ENCODE measurements around the gene SLC6A16.
"Not testable (repeated sequence)": the region's sequence is repeated elsewhere in the genome, so short reads cannot be mapped to it uniquely, and the experiment has no call there.

SLC6A16 gene

GRCh38 chr19:49290517-49290916 is 34.5 kb downstream of the SLC6A16 start:
- Mint-ChIP-seq H3K36me3 (ENCODE audit: low read depth) (peaks cover 10% of the 10 kb centered on the region), H3K4me3 (no peak overlapping the region), H3K27me3 (ENCODE audit: low read depth, poor library complexity) (peaks cover 6% of the 10 kb centered on the region), H3K4me1 (peaks cover 12% of the 10 kb centered on the region), H3K27ac (no peak overlapping the region), H3K9me3 (peaks cover 15% of the 10 kb centered on the region)
- no peak for TF ChIP-seq CTCF (IDR thresholded peaks at IDR 0.05)
- no peak for DNase-seq

- not testable (repeated sequence) for H3K4me1 Mint-ChIP-seq, DNase-seq, H3K4me3 Mint-ChIP-seq, H3K27ac Mint-ChIP-seq
- Mint-ChIP-seq H3K9me3 (peaks cover 15% of the 10 kb centered on the region), H3K27me3 (ENCODE audit: low read depth, poor library complexity) (peaks cover 11% of the 10 kb centered on the region), H3K36me3 (ENCODE audit: low read depth) (peaks cover 10% of the 10 kb centered on the region)
Measured at GRCh38 chr19:49289286-49289685, 35.7 kb downstream of the SLC6A16 start.

- not testable (repeated sequence) for DNase-seq, H3K4me1 Mint-ChIP-seq, H3K4me3 Mint-ChIP-seq, H3K27ac Mint-ChIP-seq
- Mint-ChIP-seq H3K36me3 (ENCODE audit: low read depth) (peaks cover 10% of the 10 kb centered on the region), H3K27me3 (ENCODE audit: low read depth, poor library complexity) (peaks cover 11% of the 10 kb centered on the region), H3K9me3 (peaks cover 15% of the 10 kb centered on the region)
Measured at GRCh38 chr19:49288205-49288604, 36.8 kb downstream of the SLC6A16 start.

- TF ChIP-seq CTCF (IDR thresholded peaks at IDR 0.05), result no peak
- no peaks in the 10 kb centered on the region for H3K4me1 Mint-ChIP-seq
- H3K4me3 Mint-ChIP-seq, result no peak overlapping the region
- DNase-seq, result no peak
- H3K9me3 Mint-ChIP-seq, result peaks cover 15% of the 10 kb centered on the region
- H3K27me3 Mint-ChIP-seq (ENCODE audit: low read depth, poor library complexity), result peaks cover 11% of the 10 kb centered on the region
- H3K36me3 Mint-ChIP-seq (ENCODE audit: low read depth), result peaks cover 10% of the 10 kb centered on the region
- no peak overlapping the region for H3K27ac Mint-ChIP-seq
Measured at GRCh38 chr19:49287141-49287770, 37.7 kb downstream of the SLC6A16 start.

- Mint-ChIP-seq H3K36me3 (ENCODE audit: low read depth) (no peaks in the 10 kb centered on the region), H3K4me3 (no peak overlapping the region), H3K27ac (no peak overlapping the region), H3K27me3 (ENCODE audit: low read depth, poor library complexity) (peaks cover 12% of the 10 kb centered on the region), H3K9me3 (peaks cover 2% of the 10 kb centered on the region), H3K4me1 (no peaks in the 10 kb centered on the region)
- no peak for TF ChIP-seq CTCF (IDR thresholded peaks at IDR 0.05)
- no peak for DNase-seq
Measured at GRCh38 chr19:49282184-49282583, 42.8 kb downstream of the SLC6A16 start.

GRCh38 chr19:49272204-49272603 is 52.8 kb downstream of the SLC6A16 start:
- H3K9me3 Mint-ChIP-seq, result peaks cover 33% of the 10 kb centered on the region
- no peak for TF ChIP-seq CTCF (IDR thresholded peaks at IDR 0.05)
- no peaks in the 10 kb centered on the region for H3K4me1 Mint-ChIP-seq
- peaks cover 26% of the 10 kb centered on the region for H3K27me3 Mint-ChIP-seq (ENCODE audit: low read depth, poor library complexity)
- no peak overlapping the region for H3K27ac Mint-ChIP-seq
- no peak for DNase-seq
- no peak overlapping the region for H3K4me3 Mint-ChIP-seq
- H3K36me3 Mint-ChIP-seq (ENCODE audit: low read depth), result peaks cover under 1% of the 10 kb centered on the region

GRCh38 chr19:49271080-49271753 is 53.8 kb downstream of the SLC6A16 start:
- peaks cover 23% of the 10 kb centered on the region for H3K27me3 Mint-ChIP-seq (ENCODE audit: low read depth, poor library complexity)

More at GRCh38 chr19:49271080-49271753, 53.8 kb downstream of the SLC6A16 start:
- no peak overlapping the region for H3K27ac Mint-ChIP-seq
- peaks cover 43% of the 10 kb centered on the region for H3K9me3 Mint-ChIP-seq
- no peak overlapping the region for H3K4me3 Mint-ChIP-seq
- no peak for TF ChIP-seq CTCF (IDR thresholded peaks at IDR 0.05)
- no peaks in the 10 kb centered on the region for H3K4me1 Mint-ChIP-seq
- no peak for DNase-seq
- peaks cover 7% of the 10 kb centered on the region for H3K36me3 Mint-ChIP-seq (ENCODE audit: low read depth)
